HepG2 (cell line): ENCODE results near the gene LCK. TPM values are rescaled to one million over a fixed set of nuclear protein-coding genes. Genes with fewer than 3 reads are reported as not detected.

Source experiments
- CEBPG ChIP-seq: IDR thresholded peaks from 2 replicates; pipeline ENCODE4 v1.6.1; 2016
- ETV6 ChIP-seq: sonication (generic); formaldehyde crosslinking; conservative IDR thresholded peaks from 2 replicates; pipeline ENCODE4 v1.4.0; 2020; ENCODE audit warnings: missing genetic modification reagents
- GMEB1 ChIP-seq: sonication (generic); formaldehyde crosslinking; IDR thresholded peaks from 2 replicates; pipeline ENCODE4 v1.5.1; 2020; ENCODE audit warnings: missing genetic modification reagents, mild to moderate bottlenecking, borderline replicate concordance
- HMGXB4 ChIP-seq, 2 experiments: sonication (generic) in 1 of 2; formaldehyde crosslinking in 1 of 2; IDR thresholded peaks; 2 replicates each; pipeline versions ENCODE4 v1.4.0 to v1.6.1; 2018 to 2020; ENCODE audit warnings: missing genetic modification reagents in 2 of 2, borderline replicate concordance in 1 of 2, low read depth in 1 of 2, mild to moderate bottlenecking in 1 of 2, missing biosample characterization in 1 of 2
- MAZ ChIP-seq, 2 experiments: sonication (generic) in 1 of 2; formaldehyde crosslinking in 1 of 2; IDR thresholded peaks; 2 replicates each; pipeline versions ENCODE4 v1.5.0 to v1.6.1; 2012 to 2020; ENCODE audit warnings: low read depth in 2 of 2, mild to moderate bottlenecking in 2 of 2, borderline replicate concordance in 1 of 2, improper control_type of control experiment in 1 of 2, low read length in 1 of 2, missing genetic modification reagents in 1 of 2, moderate library complexity in 1 of 2
- SOX13 ChIP-seq, 3 experiments: fragments of 450-650 bp in 1 of 3; sonication (generic) in 1 of 3; formaldehyde crosslinking in 1 of 3; IDR thresholded peaks in 2 of 3; conservative IDR thresholded peaks in 1 of 3; 2 replicates each; pipeline versions ENCODE4 v1.5.0 to v1.6.1; 2016 to 2020; ENCODE audit warnings: antibody characterized with exemption in 1 of 3, mild to moderate bottlenecking in 1 of 3, missing compliant biosample characterization in 1 of 3, missing genetic modification reagents in 1 of 3, moderate library complexity in 1 of 3
- THAP8 ChIP-seq: sonication (generic); formaldehyde crosslinking; IDR thresholded peaks from 2 replicates; pipeline ENCODE4 v1.5.1; 2020; ENCODE audit warnings: missing genetic modification reagents, mild to moderate bottlenecking, borderline replicate concordance
- ZBTB4 ChIP-seq: sonication (generic); formaldehyde crosslinking; IDR thresholded peaks from 2 replicates; pipeline ENCODE4 v1.4.0; 2020; ENCODE audit warnings: missing genetic modification reagents, mild to moderate bottlenecking, borderline replicate concordance
- ZC3H4 ChIP-seq: sonication (generic); formaldehyde crosslinking; IDR thresholded peaks from 2 replicates; pipeline ENCODE4 v1.4.0; 2020; ENCODE audit warnings: missing genetic modification reagents, borderline replicate concordance
- ZKSCAN1 ChIP-seq: fragments of 150-350 bp; IDR thresholded peaks from 2 replicates; pipeline ENCODE4 v1.6.1; 2014; ENCODE audit warnings: low read length
- ZNF350 ChIP-seq: sonication (generic); formaldehyde crosslinking; IDR thresholded peaks from 2 replicates; pipeline ENCODE4 v1.4.0; 2020; ENCODE audit warnings: mild to moderate bottlenecking, low read depth, missing genetic modification reagents, borderline replicate concordance
- ZNF614 ChIP-seq: IDR thresholded peaks from 2 replicates; pipeline ENCODE4 v1.6.1; 2018; ENCODE audit warnings: missing biosample characterization, missing genetic modification reagents, inconsistent platforms, borderline replicate concordance
- ZNF770 ChIP-seq: sonication (generic); formaldehyde crosslinking; IDR thresholded peaks from 2 replicates; pipeline ENCODE4 v1.5.0; 2020; ENCODE audit warnings: mild to moderate bottlenecking, missing genetic modification reagents
- ZNF792 ChIP-seq: IDR thresholded peaks from 2 replicates; pipeline ENCODE4 v1.6.1; 2016
- ZSCAN25 ChIP-seq: sonication (generic); formaldehyde crosslinking; IDR thresholded peaks from 2 replicates; pipeline ENCODE4 v1.8.0; 2022; ENCODE audit warnings: mild to moderate bottlenecking, missing genetic modification reagents
- polyA plus RNA-seq, 8 experiments: library from polyadenylated mRNA; depleted of rRNA in 3 of 8; stranded (reverse) in 7 of 8; unstranded in 1 of 8; fragments of >200 nt; fragmentation: Illumina TruSeq in 4 of 8; extraction: Trizol in 4 of 8; gene quantifications; 2 replicates each; pipeline versions ENCODE4 v1.2.1 to v1.2.3, GENCODE V29; 2011 to 2016; ENCODE audit warnings: low read depth in 4 of 8, missing spikeins in 1 of 8, mixed read lengths in 1 of 8; ENCODE audit not compliant: insufficient read depth in 1 of 8
- total RNA-seq, 5 experiments: library from RNA; depleted of rRNA; stranded (reverse); fragments of >200 nt; fragmentation: Illumina TruSeq; extraction: Trizol; gene quantifications; 2 replicates each; pipeline ENCODE4 v1.2.3, GENCODE V29; 2016; ENCODE audit warnings: low read depth in 1 of 5

Gene LCK
- total and polyA plus RNA-seq, 2 of the 13 experiments (the other 11 are each of a cell fraction or from before 2014, with no cell fraction given): 0.93 to 1.8 TPM

- TF ChIP-seq ZBTB4 (CRISPR knock-in tag) (peak; percentile 58; the same call in 1 of the 2 replicates), MAZ (IDR thresholded peaks at IDR 0.05; ENCODE audit: borderline replicate concordance, low read depth, low read length) (no peak), MAZ (CRISPR knock-in tag; IDR thresholded peaks at IDR 0.05; ENCODE audit: low read depth) (peak; percentile 72), ZC3H4 (CRISPR knock-in tag) (no peak), ZNF792 (0 out of 2 replicates have a peak, but pooled peaks have one; percentile 47), SOX13 (IDR thresholded peaks at IDR 0.05) (no peak), SOX13 (CRISPR knock-in tag; conservative IDR thresholded peaks at IDR 0.05 in 1 of 2, IDR thresholded peaks at IDR 0.05 in 1 of 2) (peak in 1 of 2 experiments; percentile 13; a peak in 1 of 4 replicates), GMEB1 (CRISPR knock-in tag) (peak; percentile 31; the same call in 1 of the 2 replicates), ZNF350 (peak; percentile 55; the same call in 1 of the 2 replicates), ZNF614 (CRISPR knock-in tag) (peak; percentile 45; the same call in 1 of the 2 replicates), ZNF770 (peak; percentile 54; the same call in 1 of the 2 replicates), THAP8 (CRISPR knock-in tag) (0 out of 2 replicates have a peak, but pooled peaks have one; percentile 26), HMGXB4 (CRISPR knock-in tag; IDR thresholded peaks at IDR 0.05; ENCODE audit: borderline replicate concordance in 1 of 2, low read depth in 1 of 2) (peak; percentile 66 to 85; a peak in 3 of 4 replicates), ZKSCAN1 (peak; percentile 54; the same call in 1 of the 2 replicates), ZSCAN25 (peak; percentile 42; the same call in 1 of the 2 replicates), CEBPG (CRISPR knock-in tag) (peak; percentile 35), ETV6 (CRISPR knock-in tag) (peak; percentile 37; the same call in 1 of the 2 replicates)
These were observed 2.8 kb upstream of the LCK start (continued) for GRCh38 chr1:32247983-32248889.
